Caki2 (cell line): ENCODE results near the gene AVEN. TPM values are rescaled to one million over a fixed set of nuclear protein-coding genes. Genes with fewer than 3 reads are reported as not detected.

ENCODE experiments used
- DNase-seq: peaks from one replicate; pipeline ENCODE4 v3.0.0-alpha.2; 2015; ENCODE audit warnings: low read depth
- in situ Hi-C: cut with HindIII; loops from 2 replicates; pipeline ENCODE4 v1.10.0; 2016; ENCODE audit warnings: low sequenced_read_pairs, low pct_unique_long_range_greater_than_20kb, mixed read lengths
- total RNA-seq: library from RNA; depleted of rRNA; stranded (reverse); fragments of >200 nt; shearing (Covaris generic); gene quantifications from 2 replicates; pipeline ENCODE4 v1.2.3, GENCODE V29; 2014; ENCODE audit warnings: low replicate concordance

The AVEN gene
- total RNA-seq, 1 experiment from 2014 or later = 14.2 TPM

DNA sequence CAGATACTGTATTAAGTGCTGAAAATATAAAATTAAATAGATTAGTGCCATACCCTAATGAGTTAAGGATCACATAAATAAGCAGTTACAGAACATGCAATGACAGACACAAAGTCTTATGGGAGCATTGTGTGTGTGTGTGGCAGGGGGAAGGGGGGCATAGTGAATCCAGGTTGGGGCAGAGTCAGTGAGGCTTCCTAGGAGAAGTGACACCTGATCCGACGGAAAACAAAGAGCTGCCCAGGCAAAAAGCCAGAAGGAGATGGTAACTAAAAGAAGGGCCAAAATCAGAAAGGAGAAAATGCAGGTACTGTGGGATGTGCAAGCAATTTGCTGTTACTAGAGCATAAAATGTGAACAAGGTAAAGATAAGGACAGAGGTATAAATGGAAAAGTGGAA is 150.8 kb downstream of the AVEN start:
- in situ Hi-C loops = no loop called here

DNA sequence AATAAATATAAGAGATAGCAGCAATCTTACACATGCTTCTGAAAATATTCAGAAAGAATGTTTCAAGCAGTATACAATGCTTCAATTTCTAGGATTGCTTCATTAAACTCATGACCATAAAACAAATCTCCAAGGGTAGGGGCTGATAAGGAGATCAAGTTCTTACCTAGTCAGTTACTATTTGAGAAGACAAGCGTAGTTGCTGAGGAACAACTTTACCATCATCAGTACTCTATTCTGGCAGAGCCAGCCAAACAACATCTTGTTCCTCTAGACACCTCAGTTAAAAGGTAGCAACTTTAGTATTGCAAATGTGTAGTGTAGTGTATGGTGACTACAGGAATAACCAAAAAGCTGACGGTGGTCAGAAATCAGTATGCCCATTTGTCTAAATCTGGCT is 156.1 kb downstream of the AVEN start:
- no peak for DNase-seq
- in situ Hi-C loops = no loop called here

More for the DNA sequence above, 150.8 kb downstream of the AVEN start:
- no peak for DNase-seq

DNA sequence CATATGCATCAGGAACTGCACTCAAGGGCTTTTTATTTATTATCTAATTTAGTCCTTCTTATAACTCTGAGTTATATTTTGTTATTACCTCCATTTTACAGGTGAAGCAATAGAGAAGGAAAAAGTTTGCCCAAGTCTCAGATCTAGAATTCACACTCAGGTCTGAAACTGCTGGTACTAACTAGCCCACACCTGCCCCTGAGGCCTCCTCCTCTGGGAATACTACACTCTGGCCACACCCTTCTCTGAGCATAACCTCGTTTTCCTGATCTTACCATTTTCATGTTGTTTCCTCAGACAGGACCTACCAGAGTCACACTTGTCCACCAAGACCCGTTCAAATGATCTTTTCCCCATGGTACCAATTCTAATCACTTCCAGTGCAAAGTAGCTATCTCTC is 164.8 kb downstream of the AVEN start:
- DNase-seq = no peak
- in situ Hi-C loops = no loop called here

DNA sequence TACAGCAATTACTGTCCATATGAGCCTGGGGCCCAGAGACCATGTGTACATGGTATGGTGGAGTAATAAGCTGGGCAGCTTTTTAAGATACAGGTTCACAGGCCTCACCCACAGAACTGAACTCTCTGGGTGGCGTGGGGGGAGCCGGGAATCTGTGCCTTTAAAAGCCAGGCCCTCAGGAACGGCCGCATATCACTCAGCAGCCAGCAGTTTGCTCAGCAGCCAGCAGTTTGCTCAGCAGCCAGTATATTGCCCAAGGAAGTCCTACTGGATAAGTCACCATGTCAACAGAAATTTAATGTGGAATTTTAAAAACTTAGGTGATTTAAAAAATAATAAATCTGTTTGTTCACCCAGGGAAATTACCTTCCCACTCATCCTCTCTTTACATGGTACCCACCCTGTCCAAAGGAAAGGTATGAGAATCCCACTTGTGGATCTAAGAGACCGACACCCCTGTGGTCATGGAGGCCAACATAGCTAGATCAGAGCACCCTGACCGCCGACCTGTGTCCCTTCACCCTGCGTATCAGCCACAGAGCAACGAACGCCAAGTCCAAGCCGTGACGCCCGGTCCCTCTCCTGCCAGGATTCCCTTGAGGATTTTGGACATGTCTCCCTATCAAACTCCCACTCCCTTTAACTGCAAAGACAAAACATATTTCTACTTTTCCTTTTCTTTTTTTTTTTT is 166.4 kb downstream of the AVEN start:
- DNase-seq = no peak
- in situ Hi-C loops = no loop called here

DNA sequence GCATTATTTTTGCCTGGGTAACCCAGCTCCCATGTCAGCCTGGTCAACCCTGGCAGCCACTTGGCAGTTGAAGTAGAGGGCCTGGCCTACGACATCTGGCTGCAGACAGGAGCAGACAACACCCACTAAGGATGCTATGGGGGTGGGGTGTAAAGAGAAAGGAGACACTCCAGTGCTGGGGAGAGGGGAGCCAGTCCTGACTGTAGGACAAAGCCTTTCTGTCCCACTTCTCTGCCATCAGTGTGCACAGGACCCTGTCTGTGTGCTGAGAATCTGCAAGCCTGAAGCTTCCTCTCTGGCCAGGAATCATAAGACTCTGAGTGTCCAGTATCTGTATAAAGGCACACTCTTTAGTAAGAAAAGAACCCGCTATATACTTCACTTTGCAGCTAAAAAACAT is 167.0 kb downstream of the AVEN start:
- in situ Hi-C loops = no loop called here
- no peak for DNase-seq

DNA sequence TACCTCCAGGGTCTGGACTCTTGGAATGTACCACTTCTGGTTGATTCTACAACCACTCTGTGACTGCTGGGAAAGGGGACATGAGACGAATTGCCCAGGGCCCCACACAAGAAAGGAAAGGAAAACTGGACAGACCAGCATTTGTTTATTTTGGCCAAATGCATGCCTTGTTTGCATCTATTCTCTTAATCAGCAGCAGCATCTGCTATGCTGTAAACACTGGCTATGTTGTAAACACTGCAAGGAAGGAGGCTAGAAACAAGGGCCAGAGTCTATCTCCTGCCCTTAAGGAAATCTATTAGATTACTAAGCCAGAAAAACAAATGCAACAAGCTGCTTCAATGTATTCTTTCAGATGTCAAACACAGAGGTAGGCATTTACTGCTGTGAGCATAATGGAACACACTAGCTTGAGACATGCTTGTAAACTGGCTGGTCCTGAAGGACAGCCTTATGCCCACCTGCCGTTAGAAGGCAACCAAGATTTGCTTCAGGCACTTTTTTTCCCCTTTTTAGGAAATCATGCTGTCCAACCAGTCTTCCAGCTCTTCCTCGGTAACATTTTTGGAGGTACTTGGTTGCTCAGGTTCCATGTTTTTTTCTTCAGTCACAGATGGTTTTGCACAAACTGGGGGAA is 172.8 kb downstream of the AVEN start:
- in situ Hi-C loops = no loop called here
- DNase-seq = no peak

DNA sequence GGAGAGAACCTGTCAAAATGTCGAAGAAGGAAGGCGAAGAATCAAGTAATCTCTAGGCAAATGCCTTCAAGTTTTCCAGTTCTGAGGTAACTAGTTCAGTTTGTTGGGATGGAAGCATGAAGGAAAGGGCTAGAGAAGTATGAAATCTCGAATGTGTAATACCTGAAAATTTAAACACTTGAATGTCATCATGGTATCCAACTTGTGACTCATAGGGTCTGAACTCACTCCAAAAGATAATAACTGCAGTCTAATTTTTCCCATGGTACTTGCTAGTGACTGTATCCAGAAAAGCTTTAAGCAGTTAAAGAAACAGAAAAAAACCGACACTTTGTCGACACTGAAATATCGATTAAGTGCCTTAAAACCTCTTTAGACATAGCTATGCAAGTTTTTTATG is 173.6 kb downstream of the AVEN start:
- in situ Hi-C loops = no loop called here
- no peak for DNase-seq

DNA sequence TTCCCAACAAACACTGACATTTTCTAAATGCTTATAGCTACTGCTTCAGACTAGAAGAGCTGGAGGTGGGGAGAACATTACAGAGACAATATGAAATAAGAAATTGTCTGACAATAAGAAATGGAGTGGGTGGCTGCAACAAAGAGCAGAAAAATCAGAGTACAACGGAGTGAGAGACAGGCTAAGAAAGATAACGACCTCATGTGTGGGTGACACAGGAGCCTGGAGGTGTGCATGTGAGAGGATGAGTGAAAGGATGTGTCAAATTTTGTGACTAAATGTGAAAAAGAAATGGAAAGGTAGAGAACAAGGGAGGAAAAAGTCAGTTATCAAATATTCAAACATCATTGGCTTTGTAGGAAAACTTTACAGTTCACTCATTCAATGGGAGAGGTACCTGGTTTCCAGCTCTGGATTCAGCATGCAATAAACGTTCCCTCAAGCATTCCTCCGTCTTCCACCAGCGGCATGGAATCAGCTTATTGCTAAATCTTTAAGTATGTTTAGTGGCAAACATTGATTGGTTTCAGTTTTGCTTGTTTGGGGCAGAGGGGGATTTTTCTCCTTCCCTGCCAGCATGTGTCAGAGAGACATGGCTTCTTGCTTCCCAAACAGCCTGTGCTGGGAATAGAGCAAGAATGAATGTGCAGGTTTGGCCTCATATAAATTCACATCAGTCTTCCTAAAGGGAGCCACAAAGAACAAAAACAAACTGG is 174.5 kb downstream of the AVEN start:
- in situ Hi-C loops = no loop called here
- no peak for DNase-seq

DNA sequence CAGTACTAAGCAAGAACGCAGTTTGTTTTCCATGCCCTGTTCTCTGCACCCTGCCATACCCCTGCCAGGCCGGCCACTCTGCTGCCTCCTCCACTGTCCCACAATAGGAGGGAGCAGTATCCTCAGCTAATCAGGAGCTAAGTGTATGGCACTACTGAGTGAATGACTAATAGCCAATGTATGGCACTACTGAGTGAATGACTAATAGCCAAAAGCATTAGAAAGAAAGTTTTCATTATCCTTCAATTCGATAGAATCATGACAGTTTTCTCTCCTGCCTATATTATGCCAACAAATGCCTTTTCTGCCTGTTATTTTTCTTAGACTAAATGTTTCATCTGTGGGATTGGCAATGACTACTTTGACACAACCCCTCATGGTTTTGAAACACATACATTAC is 178.2 kb downstream of the AVEN start:
- no peak for DNase-seq
- in situ Hi-C loops = no loop called here

DNA sequence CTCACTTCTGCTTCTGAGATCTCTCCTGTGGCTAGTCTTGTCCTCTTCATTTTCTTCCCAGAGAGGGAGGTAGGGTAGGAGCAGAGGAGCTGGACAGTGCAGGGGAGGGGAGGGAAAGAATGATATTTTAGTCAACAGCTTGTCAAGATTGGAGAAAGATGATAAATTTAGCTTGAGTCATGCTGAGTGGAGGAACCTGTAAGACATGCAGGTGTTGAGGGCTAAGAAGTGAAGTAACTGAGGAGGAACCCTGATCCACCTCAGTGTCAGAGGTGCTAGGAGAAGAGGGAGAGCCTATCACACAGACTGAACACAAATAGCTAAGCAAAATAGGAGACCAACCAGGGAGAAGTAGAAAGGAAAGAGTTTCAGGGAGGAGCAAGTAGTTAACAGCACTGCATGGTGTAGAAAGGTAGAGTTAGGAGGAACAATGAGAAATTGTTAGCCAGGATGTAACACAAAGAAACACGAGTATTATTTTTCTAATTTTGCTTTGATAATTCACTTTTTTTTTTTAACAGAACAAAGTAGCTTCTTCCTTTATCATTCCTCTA is 178.9 kb downstream of the AVEN start:
- in situ Hi-C loops = no loop called here
- no peak for DNase-seq

DNA sequence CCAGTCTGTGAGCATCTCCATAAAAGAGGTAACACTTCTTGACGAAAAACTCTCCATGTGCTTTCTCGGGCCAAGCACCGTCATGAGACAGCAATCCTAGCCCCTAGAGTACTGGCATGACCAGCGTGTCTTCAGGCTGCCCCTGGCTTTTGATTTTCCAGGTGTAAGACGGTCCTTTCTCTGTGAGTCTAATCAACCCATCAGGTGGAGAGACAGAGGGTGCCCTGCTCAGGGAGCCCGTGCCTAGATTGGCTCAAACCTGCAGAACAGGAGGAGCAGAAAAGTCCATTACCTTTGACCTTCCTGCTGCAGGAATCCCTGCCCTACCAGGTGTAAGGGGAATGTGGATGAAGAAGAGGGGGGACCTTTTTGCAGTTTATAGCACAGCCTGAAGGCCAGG is 180.2 kb downstream of the AVEN start:
- no peak for DNase-seq
- in situ Hi-C loops = no loop called here

DNA sequence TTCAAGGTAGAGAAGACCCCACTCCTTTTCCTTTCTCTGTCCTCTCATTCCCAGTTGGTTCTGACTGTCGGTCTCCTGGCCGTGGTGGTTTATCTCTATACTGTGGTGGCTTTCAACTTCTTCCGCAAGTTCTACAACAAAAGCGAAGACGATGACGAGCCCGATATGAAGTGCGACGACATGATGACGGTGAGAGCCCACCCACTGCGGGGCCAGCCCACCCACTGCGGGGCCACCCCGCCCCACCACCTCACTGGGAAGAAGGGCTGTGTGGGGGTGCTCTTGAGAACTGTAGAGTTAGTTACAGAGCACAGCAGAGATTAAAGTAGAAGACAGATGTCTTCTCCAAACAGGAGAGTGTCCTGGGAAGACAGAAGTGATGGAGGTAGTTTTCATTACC is 181.3 kb downstream of the AVEN start:
- in situ Hi-C loops = no loop called here
- no peak for DNase-seq

DNA sequence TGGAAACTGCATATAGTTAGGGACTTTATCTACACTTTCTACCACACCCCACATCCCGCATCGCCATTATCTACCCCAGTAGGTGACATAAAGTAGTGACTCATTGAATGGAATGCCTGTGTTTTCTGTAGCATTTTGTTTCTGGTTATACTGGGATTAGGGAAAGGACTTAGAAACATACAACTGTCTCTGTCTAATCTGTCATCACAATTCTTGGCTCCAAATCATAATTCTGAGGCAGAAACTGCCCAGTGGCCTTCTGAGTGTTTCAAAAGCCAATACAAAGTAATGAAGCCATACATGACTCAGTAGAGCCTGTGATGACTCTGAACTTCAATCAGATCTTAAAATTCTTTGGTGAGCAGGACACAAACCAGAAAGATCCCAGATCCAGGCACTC is 186.4 kb downstream of the AVEN start:
- DNase-seq = peak; percentile 33
- in situ Hi-C loops = no loop called here

DNA sequence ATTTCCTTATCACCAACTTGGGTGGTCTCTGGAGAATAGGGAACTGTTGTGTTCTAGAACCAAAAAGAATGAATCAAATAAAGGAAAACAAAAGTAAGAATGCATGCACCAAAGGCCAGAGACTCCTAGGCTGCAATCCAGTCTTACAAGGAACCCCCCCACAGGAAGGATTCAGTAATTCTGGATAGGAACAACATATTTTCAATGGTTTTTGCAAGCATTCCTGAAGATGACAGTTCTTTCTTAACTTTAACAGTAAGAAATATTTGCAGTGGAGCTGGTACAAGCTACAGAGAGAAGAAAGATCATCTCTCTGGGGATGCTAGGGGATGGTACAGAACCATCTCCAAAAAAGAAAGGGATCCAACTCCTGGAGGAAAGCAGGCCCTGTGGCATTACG is 186.9 kb downstream of the AVEN start:
- no peak for DNase-seq
- in situ Hi-C loops = no loop called here

DNA sequence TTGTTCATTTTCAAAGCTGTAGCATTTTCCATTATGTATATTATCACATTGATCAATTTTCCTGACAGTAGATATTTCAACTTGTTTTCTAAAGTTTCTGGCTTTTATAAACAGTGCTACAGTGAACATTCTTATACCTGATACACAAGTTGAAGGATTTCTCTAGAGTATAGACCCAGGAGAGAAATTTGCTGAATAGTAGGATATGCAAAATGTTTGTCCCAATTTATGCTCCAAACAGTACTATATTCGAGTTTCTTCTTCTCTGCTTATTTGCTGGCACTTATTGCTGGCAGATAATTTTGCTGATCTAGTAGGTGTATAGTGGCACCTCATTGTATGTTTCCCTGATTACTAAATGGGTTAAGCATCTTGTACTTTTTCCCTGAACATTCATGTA is 187.9 kb downstream of the AVEN start:
- DNase-seq = no peak
- in situ Hi-C loops = no loop called here

DNA sequence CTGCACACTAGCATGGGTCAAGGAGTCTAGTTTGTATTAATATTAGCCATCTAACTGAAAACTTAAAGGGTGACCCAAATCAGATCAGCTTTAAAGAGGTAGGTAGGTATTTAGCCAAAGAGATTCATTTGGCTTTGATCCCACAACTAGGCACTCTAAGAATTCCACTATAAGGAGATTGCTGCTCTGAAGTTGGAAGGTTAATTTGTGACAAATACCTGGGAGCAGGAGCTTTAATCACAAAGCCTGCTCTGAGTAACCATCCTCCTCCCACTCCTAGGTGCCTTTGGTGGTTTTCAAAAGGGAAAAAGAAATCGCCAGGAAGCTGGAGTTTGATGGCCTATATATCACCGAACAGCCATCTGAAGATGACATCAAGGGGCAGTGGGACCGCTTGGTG is 191.0 kb downstream of the AVEN start:
- in situ Hi-C loops = no loop called here
- no peak for DNase-seq

DNA sequence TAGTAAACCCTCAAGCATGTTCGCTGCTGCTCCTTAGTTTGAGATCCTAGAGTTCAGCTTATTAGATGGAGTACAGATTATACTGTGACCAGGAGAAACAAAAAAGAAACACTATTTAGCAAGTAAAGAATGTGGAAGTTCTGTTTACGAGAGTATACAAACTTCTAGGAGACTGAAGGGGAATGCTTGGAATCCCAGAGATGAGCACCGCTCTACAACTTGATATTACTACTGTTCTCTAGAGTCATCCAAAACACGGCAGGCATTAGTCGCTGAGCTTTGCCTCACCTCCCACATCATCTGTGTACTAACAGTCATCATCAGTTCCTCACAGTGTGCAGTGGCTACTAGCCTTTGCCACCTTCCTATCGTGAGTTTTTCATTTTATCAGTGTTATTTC is 192.1 kb downstream of the AVEN start:
- no peak for DNase-seq
- in situ Hi-C loops = no loop called here

DNA sequence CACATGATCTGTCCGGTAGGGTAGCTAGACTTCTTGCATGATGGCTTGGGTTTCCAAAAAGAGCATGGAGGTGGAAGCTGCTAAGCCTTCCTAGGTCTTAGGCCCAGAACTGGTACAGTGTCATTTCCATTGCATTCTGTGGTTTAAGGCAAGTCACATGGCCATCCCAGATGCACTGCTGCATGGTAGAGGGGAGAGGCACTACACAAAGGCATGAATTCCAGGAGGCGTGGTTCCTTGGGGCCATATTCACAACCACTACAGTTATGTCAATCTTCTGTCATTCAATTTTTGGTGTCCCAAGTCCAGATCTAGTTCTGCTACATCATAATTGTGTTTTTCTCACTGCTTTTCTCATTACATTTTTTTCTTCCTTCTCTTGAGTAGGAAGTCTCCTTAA is 192.9 kb downstream of the AVEN start:
- no peak for DNase-seq
- in situ Hi-C loops = no loop called here

DNA sequence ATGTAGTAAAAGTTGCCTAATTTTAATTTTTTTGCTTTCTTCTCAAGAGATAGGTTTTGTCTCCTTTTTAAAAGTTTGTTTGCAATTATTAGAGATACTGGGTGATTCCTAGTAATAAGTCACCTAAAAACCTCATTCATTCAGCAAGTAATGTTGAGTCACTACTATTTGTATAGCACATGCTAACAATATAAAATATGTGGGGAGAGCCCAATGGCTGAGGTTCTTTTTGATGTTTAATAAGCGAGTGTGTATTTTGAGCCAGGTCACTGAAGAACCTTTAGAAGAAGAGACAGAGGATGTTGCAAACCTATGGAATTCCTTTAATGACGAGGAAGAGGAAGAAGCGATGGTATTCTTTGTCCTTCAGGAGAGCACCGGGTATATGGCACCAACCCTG is 194.4 kb downstream of the AVEN start:
- in situ Hi-C loops = no loop called here
- no peak for DNase-seq
